DND-41 (cell line): ENCODE results near the gene SP7.

ENCODE experiments used
- CTCF ChIP-seq: IDR thresholded peaks from 2 replicates; pipeline ENCODE4 v1.5.1; 2012; ENCODE audit warnings: borderline replicate concordance, low read length, moderate library complexity, mild to moderate bottlenecking; ENCODE audit not compliant: poor library complexity, severe bottlenecking; ENCODE audit errors: extremely low read depth
- EZH2 ChIP-seq: IDR thresholded peaks from 3 replicates; pipeline ENCODE4 v1.6.1; 2012; ENCODE audit warnings: borderline replicate concordance, low read depth, mild to moderate bottlenecking, moderate library complexity, low read length, inconsistent platforms; ENCODE audit not compliant: severe bottlenecking

GRCh38 chr12:53378724-53379388 is 42.7 kb upstream of the SP7 start:
- TF ChIP-seq CTCF (no peak), EZH2 (no peak)
